GM18867 (cell line): ENCODE data around the gene WDR17.
"Not testable (repeated sequence)": the region's sequence is repeated elsewhere in the genome, so short reads cannot be mapped to it uniquely, and the experiment has no call there.

Experiments used
- ATAC-seq: cut with Tn5 transposase; IDR thresholded peaks from one replicate; pipeline ENCODE4 v1.9.1; 2021; ENCODE audit warnings: mild to moderate bottlenecking, moderate library complexity; ENCODE audit not compliant: unreplicated experiment

Gene WDR17

DNA sequence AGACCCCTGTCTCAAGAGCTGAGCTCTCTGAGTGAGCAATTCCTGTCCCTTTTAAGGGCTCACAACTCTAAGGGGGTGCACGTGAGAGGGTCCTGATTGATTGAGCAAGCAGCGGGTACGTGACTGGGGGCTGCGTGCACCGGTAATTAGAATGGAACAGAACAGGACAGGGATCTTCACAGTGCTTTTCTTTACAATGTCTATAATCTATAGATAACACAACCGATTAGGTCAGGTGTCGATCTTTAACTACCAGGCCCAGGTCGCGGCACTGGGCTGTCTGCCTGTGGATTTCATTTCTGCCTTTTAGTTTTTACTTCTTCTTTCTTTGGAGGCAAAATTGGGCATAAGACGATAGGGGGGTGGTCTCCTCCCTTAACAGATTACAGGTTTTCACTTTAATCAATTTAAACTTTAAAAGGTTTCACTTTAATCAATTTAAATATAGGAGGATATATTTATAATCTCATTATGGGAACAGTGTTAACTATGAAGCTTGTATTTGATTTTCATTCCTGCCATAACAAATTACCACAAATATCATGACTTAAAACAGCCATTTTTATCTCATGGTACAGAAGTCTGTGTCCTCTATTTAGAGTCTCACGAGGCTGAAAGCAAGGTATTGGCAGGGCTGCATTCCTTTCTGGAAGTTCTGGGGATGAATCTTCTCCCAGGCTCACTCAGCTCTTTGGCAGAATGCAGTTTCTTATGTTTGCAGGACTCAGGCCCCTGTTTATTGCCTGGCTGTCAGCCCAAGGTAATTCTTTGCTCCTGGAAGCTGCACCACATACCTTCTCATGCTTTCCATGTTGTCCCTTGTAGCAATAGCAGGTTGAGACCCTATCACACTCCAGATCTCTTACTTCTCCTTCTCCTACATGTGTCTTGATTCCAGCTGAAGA is 124.5 kb downstream of the WDR17 start:
- no peak for ATAC-seq

GRCh38 chr4:176191974-176192373 is 126.3 kb downstream of the WDR17 start:
- ATAC-seq, result no peak

DNA sequence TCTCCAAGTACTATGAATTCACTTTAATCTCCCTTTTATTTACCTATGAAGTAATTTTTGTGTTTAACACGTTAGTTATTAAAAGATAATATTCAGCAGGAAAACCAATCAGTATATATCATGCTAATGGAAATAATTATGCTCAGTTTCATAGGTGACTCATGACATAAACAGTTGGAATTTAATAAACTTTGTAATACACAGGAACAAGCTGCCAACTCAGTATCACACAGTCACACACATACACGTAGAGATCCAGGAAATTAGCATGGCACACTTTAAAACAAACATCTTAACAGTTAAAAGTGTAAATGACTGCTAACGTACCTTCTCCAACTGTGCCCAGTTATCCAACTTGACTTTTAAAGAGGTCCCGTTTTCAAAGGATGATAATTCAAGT is 127.5 kb downstream of the WDR17 start:
- no peak for ATAC-seq

DNA sequence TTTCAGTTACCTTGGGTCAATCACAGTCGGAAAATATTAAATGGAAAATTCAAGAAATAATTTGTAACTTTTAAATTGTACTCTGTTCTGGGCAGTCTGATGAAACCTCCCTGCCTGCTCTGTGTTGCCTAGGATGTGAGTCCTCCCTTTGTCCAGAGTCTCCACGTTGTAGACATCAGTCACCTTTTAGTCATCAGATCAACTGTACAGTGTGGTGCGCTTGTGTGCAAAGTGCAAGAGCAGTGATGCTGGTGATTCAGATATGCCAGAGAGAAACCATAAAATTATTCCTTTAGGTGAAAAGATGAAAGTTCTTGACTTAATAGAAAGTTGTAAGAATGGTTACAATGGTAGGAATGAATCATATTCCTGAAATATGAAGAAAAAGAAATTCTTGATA is 128.3 kb downstream of the WDR17 start:
- ATAC-seq, result no peak

- peak; percentile 96 for ATAC-seq
Measured at GRCh38 chr4:176195184-176195978, 129.7 kb downstream of the WDR17 start, which contains the start of gene SPATA4. TSS of gene SPATA4 (minus strand) at chr4:176195585. CDS start at chr4:176195562, 23 bp downstream.

- ATAC-seq, result no peak
Measured at GRCh38 chr4:176198316-176198903, 132.8 kb downstream of the WDR17 start.

DNA sequence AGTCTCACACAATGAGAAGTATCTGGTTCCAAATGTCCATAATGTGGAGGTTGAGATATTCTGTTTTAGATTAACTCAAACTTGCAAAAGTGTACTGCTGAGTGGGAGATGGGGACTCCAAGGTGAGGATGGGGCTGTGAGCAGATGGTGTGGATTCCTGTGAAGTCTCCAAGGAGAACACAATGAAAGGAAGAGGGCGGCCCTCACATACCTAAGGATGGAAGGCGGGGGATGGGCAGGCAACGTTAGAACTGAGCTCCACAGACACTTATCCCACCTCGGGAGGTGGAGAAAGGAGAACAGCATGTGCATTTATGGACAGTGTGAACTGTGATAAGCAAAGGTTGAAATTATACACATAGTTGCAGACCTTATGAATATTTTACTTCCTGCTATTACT is 139.7 kb downstream of the WDR17 start:
- no peak for ATAC-seq

DNA sequence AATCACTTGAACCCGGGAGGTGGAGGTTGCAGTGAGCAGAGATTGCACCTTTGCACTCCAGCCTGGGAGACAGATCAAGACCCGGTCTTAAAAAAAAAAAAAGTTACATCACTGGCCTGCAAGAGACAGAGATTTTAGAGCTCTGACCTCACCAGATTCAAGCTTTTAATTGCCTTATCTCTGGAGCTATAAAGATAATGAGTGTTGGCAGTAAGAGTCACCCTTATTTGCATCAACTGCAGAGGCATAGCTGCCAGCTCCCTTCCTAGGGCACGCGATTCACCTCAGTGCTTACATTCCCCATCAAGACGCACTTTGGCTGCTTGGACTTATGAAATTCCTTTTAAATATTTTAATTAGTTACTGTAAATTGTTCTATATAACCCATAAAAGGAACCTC is 142.2 kb downstream of the WDR17 start:
- no peak for ATAC-seq

DNA sequence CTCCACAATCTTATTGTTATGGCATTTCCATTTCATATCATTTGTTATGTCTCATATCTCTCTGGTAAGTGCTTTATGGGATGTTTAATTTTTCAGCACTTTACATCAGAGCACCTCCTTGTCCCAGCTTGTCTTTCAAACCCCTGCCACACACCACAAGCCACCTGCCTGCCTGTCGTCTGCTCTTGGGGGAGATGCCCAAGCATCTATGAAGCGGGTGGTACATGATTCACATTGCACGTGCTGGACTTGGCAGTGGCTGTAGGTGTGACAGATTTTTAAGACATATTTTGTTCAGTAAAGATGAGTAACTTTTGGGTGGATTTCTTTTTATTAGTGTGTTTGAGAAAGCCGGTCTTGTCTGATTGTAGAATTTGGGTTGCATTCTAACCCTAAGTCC is 143.9 kb downstream of the WDR17 start:
- no peak for ATAC-seq

GRCh38 chr4:176210101-176210500 is 144.5 kb downstream of the WDR17 start:
- ATAC-seq, result no peak

DNA sequence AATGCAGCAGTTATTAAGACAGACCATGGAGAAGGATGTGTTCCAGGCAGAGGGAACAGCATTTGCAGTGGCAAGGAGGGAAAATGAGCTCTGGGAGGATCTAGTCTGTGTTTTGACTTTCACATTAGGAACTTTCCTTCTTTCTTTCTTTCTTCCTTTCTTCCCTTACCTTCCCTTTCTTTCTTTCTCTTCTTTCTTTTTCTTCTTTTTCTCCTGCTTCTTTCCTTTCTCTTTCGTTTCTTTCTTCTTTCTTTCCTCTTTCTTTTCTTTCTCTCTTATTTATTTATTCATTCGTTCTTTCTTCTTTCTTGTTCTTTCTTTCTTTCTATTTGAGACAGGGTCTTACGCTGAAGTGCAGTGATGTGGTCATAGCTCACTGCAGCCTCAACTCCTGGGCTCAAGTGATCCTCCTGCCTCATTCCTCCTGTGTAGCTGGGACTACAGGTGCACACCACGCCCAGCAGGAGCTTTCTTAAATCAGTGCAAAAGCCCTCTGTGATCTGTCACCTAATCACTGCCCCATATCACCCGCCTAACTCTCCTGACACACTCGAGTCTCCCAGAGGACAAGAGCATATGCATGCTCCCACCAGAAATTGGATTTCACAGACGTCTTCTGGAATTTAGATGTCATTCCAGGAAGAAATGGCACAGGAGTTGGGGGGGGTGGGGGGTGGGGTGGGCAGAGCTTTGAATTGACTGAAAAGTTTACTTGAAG is 145.1 kb downstream of the WDR17 start:
- no peak for ATAC-seq

GRCh38 chr4:176212351-176212750 is 146.7 kb downstream of the WDR17 start:
- not testable (repeated sequence) for ATAC-seq

DNA sequence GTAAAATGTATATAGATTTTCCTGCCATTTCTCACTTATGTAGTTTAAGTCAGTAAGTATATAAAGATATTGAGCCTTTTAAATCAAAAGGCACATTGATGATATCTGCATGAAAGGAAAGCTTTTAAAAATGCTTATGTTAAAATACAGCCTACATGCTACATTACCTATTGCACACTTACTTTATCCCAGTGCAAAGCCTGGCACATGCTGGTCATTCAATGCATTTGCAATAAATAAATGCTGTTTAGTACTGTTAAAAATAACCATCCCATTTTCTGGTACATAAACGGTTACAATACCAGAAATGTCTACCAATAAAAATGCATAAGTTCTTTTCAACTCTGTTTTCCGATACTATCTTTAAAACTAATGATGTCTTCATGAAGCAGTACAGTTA is 151.9 kb downstream of the WDR17 start:
- no peak for ATAC-seq

DNA sequence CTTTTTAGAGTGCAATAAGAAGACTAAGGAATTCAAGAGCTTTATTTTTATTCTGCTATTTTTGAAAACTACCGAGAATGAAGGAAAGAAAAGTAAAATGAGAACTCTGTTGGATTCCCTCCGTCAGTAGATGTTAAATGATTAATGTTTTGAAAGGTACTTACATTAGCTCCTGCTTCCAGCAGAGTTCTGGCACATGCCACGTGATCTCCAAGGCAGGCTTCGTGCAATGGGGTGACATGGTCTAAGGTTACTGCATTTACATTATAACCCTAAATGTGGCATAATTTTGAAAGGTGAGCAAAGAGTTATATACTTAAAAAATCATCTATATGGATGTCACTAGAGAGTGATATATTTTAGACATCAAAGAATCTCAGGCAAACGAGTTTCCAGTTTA is 156.5 kb downstream of the WDR17 start:
- no peak for ATAC-seq

GRCh38 chr4:176223561-176223960 is 157.9 kb downstream of the WDR17 start:
- ATAC-seq, result no peak

DNA sequence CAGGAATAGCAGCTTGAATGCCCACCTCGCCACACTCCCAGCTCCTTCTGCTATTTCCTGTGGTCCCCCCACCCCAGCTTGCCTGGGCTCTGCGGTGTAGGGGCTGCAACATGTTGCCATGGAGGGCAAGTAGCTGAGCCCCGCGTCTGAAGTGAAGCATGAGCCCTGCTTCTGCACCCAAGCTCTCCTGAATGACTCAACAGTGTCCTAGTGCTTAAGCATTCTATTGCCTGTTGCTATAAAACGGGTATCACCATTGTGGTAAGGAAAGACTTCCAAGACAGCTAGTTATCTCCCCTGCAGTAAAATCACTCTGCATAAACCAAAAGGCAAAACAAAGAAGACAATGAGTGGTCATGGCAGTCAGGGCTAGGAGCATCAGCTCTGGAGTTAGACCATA is 161.1 kb downstream of the WDR17 start:
- no peak for ATAC-seq

DNA sequence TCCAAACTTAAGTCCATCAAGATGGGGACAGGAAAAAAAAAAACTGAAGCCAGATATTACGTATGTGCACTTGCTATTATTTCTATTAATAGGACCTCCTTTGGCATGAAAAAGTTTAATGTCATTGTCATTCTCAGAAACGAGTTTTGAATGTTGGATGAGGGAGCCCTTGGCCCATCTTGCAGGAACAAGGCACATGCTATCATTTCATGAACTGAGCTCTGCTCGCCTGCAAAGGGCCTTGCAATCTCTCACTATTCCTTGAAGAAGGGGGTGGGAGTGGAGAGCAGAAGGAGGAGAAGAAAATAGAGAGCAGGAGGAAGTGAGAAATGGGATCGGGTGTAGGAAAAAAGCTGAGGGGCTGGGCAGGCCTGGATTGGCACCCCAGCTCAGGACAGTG is 164.0 kb downstream of the WDR17 start:
- no peak for ATAC-seq
